Upper lobe of left lung (tissue), 6 donors: Measurements from ENCODE around the gene ANKRD23. TPM values are rescaled to one million over a fixed set of nuclear protein-coding genes. Genes with fewer than 3 reads are reported as not detected.

ENCODE experiments used
- ATAC-seq, 2 donors: fragments of 200-7000 bp; cut with Tn5 transposase; one replicate each; pipeline ENCODE4 v1.9.1; 2022; ENCODE audit warnings: mild to moderate bottlenecking in 2 of 2, moderate library complexity in 2 of 2; ENCODE audit not compliant: low FRiP score in 2 of 2
- DNase-seq, 2 donors: peaks; one replicate each; pipeline ENCODE4 v3.0.0-alpha.2; 2019 to 2020
- H3K27ac ChIP-seq, 4 donors: fragments of 200-600 bp; sonication (generic); one replicate each; pipeline ENCODE4 v1.5.1; 2016 to 2019
- H3K27me3 ChIP-seq, 4 donors: fragments of 200-600 bp; sonication (generic); one replicate each; pipeline ENCODE4 v1.5.1; 2017 to 2019
- H3K36me3 ChIP-seq, 4 donors: fragments of 200-600 bp; sonication (generic); one replicate each; pipeline ENCODE4 v1.5.1; 2016 to 2019
- H3K4me1 ChIP-seq, 4 donors: fragments of 200-600 bp; sonication (generic); one replicate each; pipeline ENCODE4 v1.5.1; 2018 to 2019
- H3K4me3 ChIP-seq, 4 donors: fragments of 200-600 bp; sonication (generic); one replicate each; pipeline ENCODE4 v1.5.1; 2017 to 2019; ENCODE audit warnings: mild to moderate bottlenecking in 2 of 4, moderate library complexity in 1 of 4
- H3K9me3 ChIP-seq, 4 donors: fragments of 200-600 bp; sonication (generic); one replicate each; pipeline ENCODE4 v1.5.1; 2018 to 2019
- EP300 ChIP-seq, 4 donors: sonication (generic); formaldehyde crosslinking; IDR thresholded peaks; one replicate each; pipeline ENCODE4 v1.5.1; 2017; ENCODE audit warnings: antibody characterized with exemption in 4 of 4, control low read depth in 2 of 4
- POLR2A ChIP-seq, 4 donors: fragments of 450-650 bp; IDR thresholded peaks; one replicate each; pipeline ENCODE4 v1.5.1; 2016 to 2017; ENCODE audit warnings: antibody characterized with exemption in 4 of 4, mild to moderate bottlenecking in 2 of 4
- POLR2AphosphoS5 ChIP-seq, 2 donors: sonication (generic); formaldehyde crosslinking; IDR thresholded peaks; one replicate each; pipeline ENCODE4 v1.5.1; 2017; ENCODE audit warnings: antibody characterized with exemption in 2 of 2
- WGBS, 2 donors: methylation state at CpG; one replicate each; pipeline ENCODE4 v1.1.5; 2017 to 2018; 5-methylcytosine and 5-hydroxymethylcytosine counted together
- total RNA-seq, 6 donors: library from RNA; depleted of rRNA in 4 of 6; stranded (reverse); fragments of >200 nt in 4 of 6; gene quantifications; one replicate each; pipeline versions ENCODE4 v1.1.0 to v1.2.1, GENCODE V29; 2016 to 2021
- TF ChIP-seq, protein P1 (sequence below), 6 experiments: fragments of 450-650 bp in 4 of 6; fragments of 200-600 bp in 2 of 6; sonication (generic) in 2 of 6; IDR thresholded peaks; one replicate each; pipeline ENCODE4 v1.5.1; 2016 to 2019; ENCODE audit warnings: antibody characterized with exemption in 6 of 6
- donor health status: DM: no; HTN: no; CAD: no; lungs with moderate emphysema.
- donor health status: DM: no; HTN: yes; CAD: no; lungs with severe emphysema.

ANKRD23 gene
- total RNA-seq, 6 donors from 2014 or later = 2.0 to 27.2 (median 2.8) TPM

DNA sequence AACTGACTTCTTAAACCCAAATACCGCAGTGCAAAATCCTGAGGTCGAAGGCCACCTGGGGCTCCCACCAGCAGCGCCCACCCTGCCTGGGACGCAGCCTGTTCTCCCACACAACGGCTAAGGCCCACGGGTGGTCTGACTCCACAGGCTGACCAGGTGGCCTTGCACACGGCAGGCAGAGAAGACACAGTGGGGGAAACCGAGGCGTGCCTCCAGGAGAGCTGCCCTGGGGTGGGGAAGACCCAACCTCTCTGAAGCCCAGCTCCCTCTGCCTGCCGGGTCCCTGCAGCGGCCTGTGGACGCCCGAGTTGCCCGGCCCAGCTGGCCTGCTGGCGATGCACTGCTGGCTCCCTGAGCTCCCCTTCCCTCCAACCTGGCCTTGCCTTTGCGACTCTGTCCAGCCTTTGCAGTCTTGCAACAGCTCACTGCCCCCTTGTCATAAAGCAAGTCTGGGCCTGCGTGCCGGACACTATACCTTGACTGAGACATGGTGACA is 35.8 kb upstream of the ANKRD23 start:
- H3K27me3 ChIP-seq = no peaks in the 10 kb centered on the region
- ATAC-seq (no peak), DNase-seq (peak in 1 of 2 donors; percentile 67)
- TF ChIP-seq POLR2A (IDR thresholded peaks at IDR 0.05) = no peak
- TF ChIP-seq, protein P1, sequence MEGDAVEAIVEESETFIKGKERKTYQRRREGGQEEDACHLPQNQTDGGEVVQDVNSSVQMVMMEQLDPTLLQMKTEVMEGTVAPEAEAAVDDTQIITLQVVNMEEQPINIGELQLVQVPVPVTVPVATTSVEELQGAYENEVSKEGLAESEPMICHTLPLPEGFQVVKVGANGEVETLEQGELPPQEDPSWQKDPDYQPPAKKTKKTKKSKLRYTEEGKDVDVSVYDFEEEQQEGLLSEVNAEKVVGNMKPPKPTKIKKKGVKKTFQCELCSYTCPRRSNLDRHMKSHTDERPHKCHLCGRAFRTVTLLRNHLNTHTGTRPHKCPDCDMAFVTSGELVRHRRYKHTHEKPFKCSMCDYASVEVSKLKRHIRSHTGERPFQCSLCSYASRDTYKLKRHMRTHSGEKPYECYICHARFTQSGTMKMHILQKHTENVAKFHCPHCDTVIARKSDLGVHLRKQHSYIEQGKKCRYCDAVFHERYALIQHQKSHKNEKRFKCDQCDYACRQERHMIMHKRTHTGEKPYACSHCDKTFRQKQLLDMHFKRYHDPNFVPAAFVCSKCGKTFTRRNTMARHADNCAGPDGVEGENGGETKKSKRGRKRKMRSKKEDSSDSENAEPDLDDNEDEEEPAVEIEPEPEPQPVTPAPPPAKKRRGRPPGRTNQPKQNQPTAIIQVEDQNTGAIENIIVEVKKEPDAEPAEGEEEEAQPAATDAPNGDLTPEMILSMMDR (IDR thresholded peaks at IDR 0.05) = no peak
- TF ChIP-seq EP300 (IDR thresholded peaks at IDR 0.05) = no peak
- TF ChIP-seq POLR2AphosphoS5 (IDR thresholded peaks at IDR 0.05) = no peak
- no peaks in the 10 kb centered on the region for H3K36me3 ChIP-seq
- H3K9me3 ChIP-seq = no peaks in the 10 kb centered on the region
- no peak overlapping the region for H3K27ac ChIP-seq
- WGBS, 2 donors = 95 to 97% methylated on average over 11 to 15 of the region's 18 CpGs
- H3K4me3 ChIP-seq = no peak overlapping the region
- peaks cover 0 to 12% (median 5%) of the 10 kb centered on the region in 4 donors for H3K4me1 ChIP-seq

DNA sequence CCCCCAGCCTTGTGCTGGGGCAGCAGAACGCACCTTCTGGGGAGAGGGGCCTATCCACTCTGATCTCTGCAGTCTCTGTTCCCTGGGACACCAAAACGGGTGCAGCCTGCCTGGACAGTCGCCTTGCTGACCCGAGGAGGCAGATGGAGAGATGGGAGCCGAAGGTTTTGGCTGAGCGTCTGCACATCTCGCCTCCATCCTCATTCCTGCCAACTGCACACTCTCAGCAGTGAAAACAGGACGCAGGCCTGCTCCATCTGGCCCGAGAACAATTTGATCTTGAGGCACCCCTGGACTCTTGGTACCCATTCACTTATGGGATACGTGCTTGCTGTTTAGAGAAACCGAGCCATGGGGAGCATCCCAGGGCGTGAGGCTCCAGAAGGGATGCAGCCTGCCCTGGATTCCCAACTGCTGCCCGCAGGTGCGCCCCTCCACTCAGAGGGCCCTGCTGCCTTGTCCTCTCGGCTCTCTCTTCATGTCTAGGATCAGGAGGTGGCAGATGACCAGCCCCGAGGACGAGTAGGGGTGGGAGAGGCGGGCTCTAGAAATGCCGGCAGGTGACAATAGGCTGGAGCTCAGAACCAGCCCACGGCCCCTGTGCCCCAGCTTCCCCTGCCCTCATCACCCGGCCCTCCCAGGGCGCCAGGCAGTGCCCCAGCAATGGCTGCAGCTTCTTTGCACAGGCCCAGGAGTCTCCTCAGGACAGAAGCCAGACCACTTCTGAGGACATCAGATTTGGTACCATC is 35.1 kb upstream of the ANKRD23 start:
- no peak for DNase-seq
- Histone ChIP-seq H3K9me3 (no peaks in the 10 kb centered on the region), H3K27me3 (no peaks in the 10 kb centered on the region), H3K4me1 (peaks cover 2 to 18% (median 12%) of the 10 kb centered on the region in 4 donors), H3K36me3 (no peaks in the 10 kb centered on the region), H3K27ac (no peak overlapping the region), H3K4me3 (no peak overlapping the region)
- no peak for TF ChIP-seq POLR2AphosphoS5 (IDR thresholded peaks at IDR 0.05)
- no peak for TF ChIP-seq EP300 (IDR thresholded peaks at IDR 0.05)
- no peak for TF ChIP-seq POLR2A (IDR thresholded peaks at IDR 0.05)
- TF ChIP-seq, protein P1 (IDR thresholded peaks at IDR 0.05) = no peak
- no peak for ATAC-seq
- WGBS, 2 donors = 72 to 90% methylated on average over 8 to 17 of the region's 22 CpGs

DNA sequence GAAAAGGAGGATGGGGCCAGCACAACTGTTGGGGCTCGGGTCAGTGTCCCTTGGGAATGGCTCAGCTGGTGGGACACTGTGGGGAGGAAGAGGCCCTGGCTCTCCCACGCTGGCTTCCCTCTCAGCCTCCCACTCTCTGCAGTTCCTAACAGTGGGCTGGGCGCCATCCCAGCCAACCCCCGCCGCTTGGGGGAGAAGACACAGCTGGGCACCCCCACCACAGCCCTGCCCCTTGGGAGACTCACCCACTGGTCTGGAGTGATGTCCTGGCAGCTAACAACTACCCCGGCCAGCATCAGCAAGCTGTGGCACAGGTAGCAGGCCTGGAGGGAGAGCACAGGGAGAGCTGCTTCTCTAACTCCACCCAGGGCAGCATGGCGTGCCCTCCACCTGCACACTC is 34.4 kb upstream of the ANKRD23 start:
- H3K27ac ChIP-seq = no peak overlapping the region
- no peak overlapping the region for H3K4me3 ChIP-seq
- no peaks in the 10 kb centered on the region for H3K27me3 ChIP-seq
- no peak for TF ChIP-seq POLR2A (IDR thresholded peaks at IDR 0.05)
- no peak for TF ChIP-seq POLR2AphosphoS5 (IDR thresholded peaks at IDR 0.05)
- no peak for TF ChIP-seq EP300 (IDR thresholded peaks at IDR 0.05)
- TF ChIP-seq, protein P1 (IDR thresholded peaks at IDR 0.05) = no peak
- peaks cover 10 to 26% (median 19%) of the 10 kb centered on the region in 4 donors for H3K4me1 ChIP-seq
- DNase-seq = peak in 1 of 2 donors; percentile 66
- no peaks in the 10 kb centered on the region for H3K36me3 ChIP-seq
- H3K9me3 ChIP-seq = no peaks in the 10 kb centered on the region
- ATAC-seq = no peak
- 88 to 90% methylated on average over 3 to 5 of the region's 7 CpGs for WGBS, 2 donors

DNA sequence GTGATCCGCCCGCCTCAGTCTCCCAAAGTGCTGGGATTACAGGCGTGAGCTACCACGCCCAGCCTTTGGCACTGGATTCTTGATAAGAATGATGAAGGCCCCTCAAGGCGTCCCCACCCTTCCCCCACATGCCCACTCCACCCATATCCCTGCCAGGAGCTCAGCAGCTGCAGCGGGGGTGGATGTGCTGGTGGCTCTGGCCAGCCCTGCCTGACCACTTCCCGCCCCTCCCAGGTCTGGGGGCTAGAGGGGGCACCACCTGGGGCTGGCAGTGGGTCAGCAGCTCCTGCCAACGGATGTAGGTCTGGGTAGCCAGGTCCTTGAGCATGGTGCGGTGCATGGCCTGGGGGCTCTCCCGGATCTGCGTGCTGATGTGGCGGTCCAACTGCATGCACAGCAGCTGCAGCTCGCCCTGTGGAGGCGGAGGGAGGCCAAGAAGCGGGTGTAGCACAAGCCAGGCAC is 33.8 kb upstream of the ANKRD23 start:
- Histone ChIP-seq H3K4me1 (peaks cover 15 to 28% (median 23%) of the 10 kb centered on the region in 4 donors), H3K9me3 (no peaks in the 10 kb centered on the region), H3K4me3 (no peak overlapping the region), H3K36me3 (no peaks in the 10 kb centered on the region), H3K27me3 (no peaks in the 10 kb centered on the region), H3K27ac (no peak overlapping the region)
- no peak for TF ChIP-seq POLR2A (IDR thresholded peaks at IDR 0.05)
- TF ChIP-seq, protein P1 (IDR thresholded peaks at IDR 0.05) = no peak
- TF ChIP-seq POLR2AphosphoS5 (IDR thresholded peaks at IDR 0.05) = no peak
- TF ChIP-seq EP300 (IDR thresholded peaks at IDR 0.05) = no peak
- ATAC-seq = no peak
- 88 to 89% methylated on average over 10 to 14 of the region's 15 CpGs for WGBS, 2 donors
- DNase-seq = peak in 1 of 2 donors; percentile 70
